Inflammatory macrophage treated with lipopolysaccharide for 4 hours (primary cell): ENCODE results near the gene PTPMT1.
"Not testable (repeated sequence)": the region's sequence is repeated elsewhere in the genome, so short reads cannot be mapped to it uniquely, and the experiment has no call there.

ENCODE experiments used
- DNase-seq: peaks from one replicate; pipeline ENCODE4 v3.0.0-alpha.2; 2020

Gene PTPMT1

GRCh38 chr11:47550288-47551047 lies 14.9 kb upstream of the PTPMT1 start:
- peak; percentile 71 for DNase-seq

- DNase-seq = peak; percentile 54
Measured at GRCh38 chr11:47551086-47551485, 14.3 kb upstream of the PTPMT1 start.

GRCh38 chr11:47552056-47552565 lies 13.3 kb upstream of the PTPMT1 start:
- peak; percentile 62 for DNase-seq

- peak; percentile 94 for DNase-seq
Measured at GRCh38 chr11:47552566-47553405, 12.6 kb upstream of the PTPMT1 start, which contains the start of gene CELF1. Gene CELF1, minus strand, starts transcription at chr11:47553132. Its CDS starts 53,609 bp downstream, at chr11:47499523.

GRCh38 chr11:47553406-47553743 lies 12.0 kb upstream of the PTPMT1 start:
- no peak for DNase-seq

GRCh38 chr11:47557004-47557403 lies 8.4 kb upstream of the PTPMT1 start:
- not testable (repeated sequence) for DNase-seq

GRCh38 chr11:47558695-47559094 lies 6.7 kb upstream of the PTPMT1 start:
- DNase-seq = no peak

GRCh38 chr11:47560426-47560825 lies 5.0 kb upstream of the PTPMT1 start:
- DNase-seq = peak; percentile 43

- DNase-seq = not testable (repeated sequence)
Measured at GRCh38 chr11:47562393-47562792, 3.0 kb upstream of the PTPMT1 start.

- not testable (repeated sequence) for DNase-seq
Measured at GRCh38 chr11:47564366-47564765, 1.0 kb upstream of the PTPMT1 start.

- DNase-seq = no peak
Measured at GRCh38 chr11:47564933-47565339, 463 bp upstream of the PTPMT1 start.

- peak; percentile 75 for DNase-seq
Measured at GRCh38 chr11:47566149-47566698, 825 bp downstream of the PTPMT1 start.

- DNase-seq = no peak
Measured at GRCh38 chr11:47569646-47570045, 4.2 kb downstream of the PTPMT1 start.

- peak; percentile 84 for DNase-seq
Measured at GRCh38 chr11:47570651-47571356, 5.4 kb downstream of the PTPMT1 start.

- no peak for DNase-seq
Measured at GRCh38 chr11:47571357-47571729, 5.9 kb downstream of the PTPMT1 start.

- DNase-seq = no peak
Measured at GRCh38 chr11:47571895-47572294, 6.5 kb downstream of the PTPMT1 start.

GRCh38 chr11:47572715-47573255 lies 7.4 kb downstream of the PTPMT1 start:
- DNase-seq = no peak

- DNase-seq = no peak
Measured at GRCh38 chr11:47573321-47573720, 7.9 kb downstream of the PTPMT1 start.

GRCh38 chr11:47577460-47578041 lies 12.2 kb downstream of the PTPMT1 start:
- no peak for DNase-seq

GRCh38 chr11:47578524-47579494 lies 13.4 kb downstream of the PTPMT1 start, which contains the start of the genes KBTBD4 and NDUFS3:
Gene KBTBD4, minus strand, starts transcription at chr11:47578970. Its CDS starts 19 bp downstream, at chr11:47578951.
Gene NDUFS3, plus strand, starts transcription at chr11:47579074. Its CDS starts 18 bp downstream, at chr11:47579092.
- DNase-seq = peak; percentile 83

- DNase-seq = no peak
Measured at GRCh38 chr11:47583844-47584243, 18.4 kb downstream of the PTPMT1 start.
